Measurements from ENCODE around the gene FOSB. TPM values are rescaled to one million over a fixed set of nuclear protein-coding genes. Genes with fewer than 3 reads are reported as not detected.
A peak's percentile ranks its signal among the peaks of the same experiment; 100 is the strongest.

Gene FOSB
- total RNA-seq, 1 experiment from 2014 or later = 5.5 TPM

DNA sequence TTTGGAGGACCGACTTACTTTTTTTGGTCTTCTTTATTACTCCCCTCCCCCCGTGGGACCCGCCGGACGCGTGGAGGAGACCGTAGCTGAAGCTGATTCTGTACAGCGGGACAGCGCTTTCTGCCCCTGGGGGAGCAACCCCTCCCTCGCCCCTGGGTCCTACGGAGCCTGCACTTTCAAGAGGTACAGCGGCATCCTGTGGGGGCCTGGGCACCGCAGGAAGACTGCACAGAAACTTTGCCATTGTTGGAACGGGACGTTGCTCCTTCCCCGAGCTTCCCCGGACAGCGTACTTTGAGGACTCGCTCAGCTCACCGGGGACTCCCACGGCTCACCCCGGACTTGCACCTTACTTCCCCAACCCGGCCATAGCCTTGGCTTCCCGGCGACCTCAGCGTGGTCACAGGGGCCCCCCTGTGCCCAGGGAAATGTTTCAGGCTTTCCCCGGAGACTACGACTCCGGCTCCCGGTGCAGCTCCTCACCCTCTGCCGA is 409 bp downstream of the FOSB start:
- no peak for DNase-seq (ENCODE audit: low read depth)

DNA sequence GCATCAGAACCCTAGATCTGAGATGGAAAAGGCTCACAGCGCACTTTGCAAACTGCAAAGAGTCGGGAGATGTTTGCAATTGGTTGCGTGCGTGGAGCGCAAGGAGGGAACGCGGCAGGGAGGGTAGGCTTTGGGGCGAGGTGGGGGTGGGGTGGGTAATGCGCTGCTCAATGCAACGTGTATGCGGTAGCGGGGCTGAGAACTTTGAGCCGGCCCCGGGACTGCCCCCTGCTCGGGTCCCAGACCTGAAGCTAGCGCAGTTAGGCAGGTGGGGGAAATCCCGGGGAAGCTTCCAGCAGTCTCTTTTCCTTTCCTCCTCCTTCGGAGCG is 971 bp downstream of the FOSB start:
- no peak for DNase-seq (ENCODE audit: low read depth)

DNA sequence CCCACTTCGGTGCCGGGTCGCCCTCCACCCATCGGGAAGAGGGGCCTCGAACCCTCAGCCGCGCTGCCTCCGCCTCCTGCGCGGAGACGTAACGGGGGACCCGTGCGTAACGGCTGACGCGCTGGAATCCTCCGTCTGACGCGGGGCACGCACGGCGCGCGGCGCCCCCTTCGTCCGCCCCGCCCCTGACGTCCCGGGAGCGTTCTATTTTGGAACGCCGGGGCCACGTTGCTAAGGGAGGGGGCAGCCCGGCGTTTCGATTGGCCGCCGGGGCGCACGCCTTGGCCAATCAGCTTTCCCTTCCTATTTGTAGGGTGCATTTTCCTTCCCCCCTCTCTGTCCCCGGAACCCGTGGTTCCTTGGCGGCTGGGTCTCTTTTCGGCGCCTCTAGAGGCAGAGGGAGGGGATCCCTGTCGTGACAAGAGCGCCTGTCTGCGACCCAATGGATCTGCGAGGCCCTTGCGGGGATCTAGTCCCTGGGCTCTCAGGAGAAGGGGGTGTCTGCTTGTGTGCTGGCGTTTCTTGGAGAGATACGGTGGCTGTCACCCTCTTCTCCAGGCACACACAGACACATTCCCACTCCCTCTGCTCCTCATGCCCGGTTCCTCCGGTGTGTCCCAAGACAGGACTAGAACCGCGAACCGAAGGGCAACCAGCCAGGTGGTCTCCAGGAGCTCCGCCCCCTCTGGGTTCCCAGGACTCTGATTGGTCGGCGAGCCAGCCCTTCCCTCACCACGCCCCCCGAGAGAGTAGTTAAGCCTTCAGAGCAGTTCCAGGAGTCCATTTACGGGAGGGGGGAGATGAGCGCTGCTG is 1.5 kb downstream of the FOSB start:
- DNase-seq (ENCODE audit: low read depth) = peak; percentile 90

- DNase-seq (ENCODE audit: low read depth) = peak; percentile 94
These were observed 2.4 kb downstream of the FOSB start for GRCh38 chr19:45469945-45470761.

GRCh38 chr19:45470762-45471081 is 2.9 kb downstream of the FOSB start:
- DNase-seq (ENCODE audit: low read depth) = peak; percentile 40

GRCh38 chr19:45471111-45471930 is 3.5 kb downstream of the FOSB start:
- DNase-seq (ENCODE audit: low read depth) = peak; percentile 51

GRCh38 chr19:45471931-45472562 is 4.3 kb downstream of the FOSB start:
- peak; percentile 56 for DNase-seq (ENCODE audit: low read depth)

GRCh38 chr19:45472563-45473366 is 5.0 kb downstream of the FOSB start:
- DNase-seq (ENCODE audit: low read depth) = peak; percentile 50

- no peak for DNase-seq (ENCODE audit: low read depth)
These were observed 5.5 kb downstream of the FOSB start for GRCh38 chr19:45473367-45473681.

DNA sequence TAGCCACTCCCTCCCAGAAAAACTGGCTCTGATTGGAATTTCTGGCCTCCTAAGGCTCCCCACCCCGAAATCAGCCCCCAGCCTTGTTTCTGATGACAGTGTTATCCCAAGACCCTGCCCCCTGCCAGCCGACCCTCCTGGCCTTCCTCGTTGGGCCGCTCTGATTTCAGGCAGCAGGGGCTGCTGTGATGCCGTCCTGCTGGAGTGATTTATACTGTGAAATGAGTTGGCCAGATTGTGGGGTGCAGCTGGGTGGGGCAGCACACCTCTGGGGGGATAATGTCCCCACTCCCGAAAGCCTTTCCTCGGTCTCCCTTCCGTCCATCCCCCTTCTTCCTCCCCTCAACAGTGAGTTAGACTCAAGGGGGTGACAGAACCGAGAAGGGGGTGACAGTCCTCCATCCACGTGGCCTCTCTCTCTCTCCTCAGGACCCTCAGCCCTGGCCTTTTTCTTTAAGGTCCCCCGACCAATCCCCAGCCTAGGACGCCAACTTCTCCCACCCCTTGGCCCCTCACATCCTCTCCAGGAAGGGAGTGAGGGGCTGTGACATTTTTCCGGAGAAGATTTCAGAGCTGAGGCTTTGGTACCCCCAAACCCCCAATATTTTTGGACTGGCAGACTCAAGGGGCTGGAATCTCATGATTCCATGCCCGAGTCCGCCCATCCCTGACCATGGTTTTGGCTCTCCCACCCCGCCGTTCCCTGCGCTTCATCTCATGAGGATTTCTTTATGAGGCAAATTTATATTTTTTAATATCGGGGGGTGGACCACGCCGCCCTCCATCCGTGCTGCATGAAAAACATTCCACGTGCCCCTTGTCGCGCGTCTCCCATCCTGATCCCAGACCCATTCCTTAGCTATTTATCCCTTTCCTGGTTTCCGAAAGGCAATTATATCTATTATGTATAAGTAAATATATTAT is 6.1 kb downstream of the FOSB start:
- DNase-seq (ENCODE audit: low read depth) = peak; percentile 46

DNA sequence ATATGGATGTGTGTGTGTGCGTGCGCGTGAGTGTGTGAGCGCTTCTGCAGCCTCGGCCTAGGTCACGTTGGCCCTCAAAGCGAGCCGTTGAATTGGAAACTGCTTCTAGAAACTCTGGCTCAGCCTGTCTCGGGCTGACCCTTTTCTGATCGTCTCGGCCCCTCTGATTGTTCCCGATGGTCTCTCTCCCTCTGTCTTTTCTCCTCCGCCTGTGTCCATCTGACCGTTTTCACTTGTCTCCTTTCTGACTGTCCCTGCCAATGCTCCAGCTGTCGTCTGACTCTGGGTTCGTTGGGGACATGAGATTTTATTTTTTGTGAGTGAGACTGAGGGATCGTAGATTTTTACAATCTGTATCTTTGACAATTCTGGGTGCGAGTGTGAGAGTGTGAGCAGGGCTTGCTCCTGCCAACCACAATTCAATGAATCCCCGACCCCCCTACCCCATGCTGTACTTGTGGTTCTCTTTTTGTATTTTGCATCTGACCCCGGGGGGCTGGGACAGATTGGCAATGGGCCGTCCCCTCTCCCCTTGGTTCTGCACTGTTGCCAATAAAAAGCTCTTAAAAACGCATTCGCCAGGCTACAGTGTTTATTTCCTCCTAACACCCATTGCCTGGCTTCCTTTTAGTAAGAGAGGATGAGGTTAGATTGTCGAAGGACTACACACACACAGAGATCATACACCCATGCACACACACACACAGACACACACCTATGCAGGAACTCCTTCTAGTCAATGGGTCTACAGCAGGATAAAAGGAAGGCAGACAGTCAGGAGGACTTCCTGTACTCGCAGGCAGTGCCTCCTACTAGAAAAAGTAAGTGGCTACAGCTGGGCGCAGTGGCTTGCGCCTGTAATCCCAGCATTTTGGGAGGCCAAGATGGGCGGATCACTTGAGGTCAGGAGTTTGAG is 7.1 kb downstream of the FOSB start:
- peak; percentile 52 for DNase-seq (ENCODE audit: low read depth)

GRCh38 chr19:45475537-45476291 is 7.9 kb downstream of the FOSB start:
- DNase-seq (ENCODE audit: low read depth) = peak; percentile 60

DNA sequence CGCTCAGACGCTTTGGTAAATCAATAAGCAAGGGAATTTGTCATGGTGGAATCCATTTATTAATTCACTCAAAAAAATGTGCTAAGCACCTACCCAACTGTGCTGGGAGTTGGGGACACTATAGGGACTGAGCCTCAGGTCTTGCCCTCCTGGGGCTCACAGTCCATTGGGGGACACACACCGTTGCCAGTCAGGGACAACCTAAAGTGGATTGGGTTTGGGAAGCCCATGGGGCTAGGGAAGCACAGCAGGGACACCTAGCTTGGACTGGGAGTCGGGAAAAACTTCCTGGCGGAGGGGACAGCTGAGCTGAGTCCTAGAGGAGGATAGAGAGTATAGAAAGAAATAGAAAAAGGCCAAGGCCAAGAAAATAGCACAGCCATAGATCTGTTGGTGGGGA is 8.5 kb downstream of the FOSB start:
- DNase-seq (ENCODE audit: low read depth) = peak; percentile 56

GRCh38 chr19:45477186-45477585 is 9.4 kb downstream of the FOSB start:
- DNase-seq (ENCODE audit: low read depth) = no peak

DNA sequence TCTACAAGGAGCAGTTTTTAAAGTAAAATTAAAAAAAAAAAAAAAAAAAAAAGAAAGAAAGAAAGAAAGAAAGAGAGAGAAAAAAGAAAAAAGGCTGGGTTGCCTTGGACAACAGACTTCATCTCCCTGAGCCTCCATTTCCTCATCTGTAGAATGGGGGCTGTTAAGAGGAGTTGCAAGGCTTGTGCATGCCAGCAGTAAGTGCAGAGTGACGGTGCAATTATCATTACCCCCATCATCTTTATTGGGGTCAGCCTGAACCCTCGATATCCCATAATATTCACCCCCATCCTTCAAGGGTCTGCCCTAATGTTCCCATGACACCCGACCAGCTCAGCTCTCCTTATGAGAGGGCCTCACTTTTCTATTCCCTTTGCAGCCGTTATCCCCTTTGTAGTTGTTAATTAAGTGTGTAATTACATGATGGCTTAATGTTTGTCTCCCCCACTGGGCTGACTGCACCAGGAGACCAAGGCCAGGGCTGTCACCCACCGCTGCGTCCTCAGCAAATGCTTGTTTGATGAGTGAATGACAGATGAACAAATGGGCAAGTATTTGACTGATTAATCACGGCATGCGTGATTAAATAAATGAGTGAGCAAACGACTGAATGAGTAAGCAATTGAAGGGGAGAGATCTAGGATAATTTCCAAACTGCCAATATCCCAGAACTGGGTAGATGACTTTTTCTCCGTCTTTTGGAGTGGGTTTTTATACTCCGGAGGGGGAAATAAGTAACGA is 10.1 kb downstream of the FOSB start:
- no peak for DNase-seq (ENCODE audit: low read depth)

DNA sequence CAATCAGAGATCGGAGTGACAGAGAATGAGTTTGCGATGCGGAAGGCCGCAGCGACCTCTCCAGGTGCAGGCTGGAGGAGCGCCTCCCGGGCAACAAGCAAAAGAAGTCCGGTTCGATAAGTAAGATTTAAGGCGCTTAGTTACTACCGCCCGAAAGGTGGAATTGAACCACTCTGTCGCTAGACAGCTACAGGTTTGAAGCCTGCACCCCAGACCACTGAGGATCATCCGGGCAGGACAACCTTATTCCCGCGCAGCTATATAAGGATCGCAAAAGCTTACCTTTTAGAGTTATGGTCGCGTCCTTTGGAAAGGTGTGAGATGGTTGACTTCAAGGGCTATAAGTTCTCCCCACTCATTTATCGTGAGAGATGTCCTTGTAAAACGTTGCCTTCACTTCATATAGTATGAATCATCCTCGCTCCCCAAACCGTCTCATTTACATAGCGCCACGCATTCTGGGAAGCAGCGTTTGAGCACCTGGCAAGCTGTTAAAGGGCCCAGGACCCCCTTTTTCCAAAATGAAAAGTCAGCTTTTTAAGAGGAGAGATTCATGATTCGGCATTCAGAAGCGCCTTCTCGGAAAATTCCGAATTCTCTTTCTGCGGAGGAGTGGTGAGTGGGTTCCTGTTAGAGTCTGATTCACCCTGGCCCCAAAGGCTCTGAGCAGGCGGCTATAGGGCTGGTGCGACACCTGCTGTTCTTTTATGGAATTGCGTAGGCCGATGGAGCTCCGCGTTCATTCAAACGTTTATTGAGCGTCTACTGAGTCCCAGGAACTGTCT is 10.8 kb downstream of the FOSB start:
- DNase-seq (ENCODE audit: low read depth) = peak; percentile 94

- DNase-seq (ENCODE audit: low read depth) = no peak
These were observed 15.2 kb downstream of the FOSB start for GRCh38 chr19:45483033-45483432.
